CD4-positive, alpha-beta memory T cell (primary cell): ENCODE results near the gene ING1. TPM values are rescaled to one million over a fixed set of nuclear protein-coding genes. Genes with fewer than 3 reads are reported as not detected.
"Not testable (repeated sequence)": the region's sequence is repeated elsewhere in the genome, so short reads cannot be mapped to it uniquely, and the experiment has no call there.

Source experiments
- CTCF ChIA-PET: fragments of 350-600 bp; sonication (Branson Sonifier 250); formaldehyde crosslinking; loops from one replicate; lab custom pipeline; 2021; ENCODE audit warnings: inconsistent platforms; ENCODE audit not compliant: partially characterized antibody; lab: Charles Lee
- POLR2A ChIA-PET: fragments of 350-600 bp; sonication (Branson Sonifier 250); formaldehyde crosslinking; loops from one replicate; lab custom pipeline; 2021; ENCODE audit not compliant: partially characterized antibody; lab: Charles Lee
- DNase-seq, 5 donors: peaks; one replicate each; pipeline versions ENCODE4 v3.0.0 to v3.0.0-alpha.2; 2020 to 2022; ENCODE audit warnings: mixed read lengths in 1 of 5
- H3K27ac ChIP-seq: one replicate; pipeline ENCODE4 v1.7.0; 2013; ENCODE audit warnings: low read depth, low read length
- H3K27me3 ChIP-seq: 2 replicates; pipeline ENCODE4 v1.7.0; 2013; ENCODE audit warnings: mild to moderate bottlenecking, low read length, moderate library complexity; ENCODE audit not compliant: insufficient read depth
- H3K36me3 ChIP-seq: 2 replicates; pipeline ENCODE4 v1.7.0; 2013; ENCODE audit warnings: mild to moderate bottlenecking, low read length, moderate library complexity; ENCODE audit not compliant: insufficient read depth
- H3K4me1 ChIP-seq: 2 replicates; pipeline ENCODE4 v1.7.0; 2013; ENCODE audit warnings: mild to moderate bottlenecking, low read length, moderate library complexity; ENCODE audit not compliant: insufficient read depth
- H3K4me3 ChIP-seq, 2 donors: one replicate each; pipeline ENCODE4 v1.7.0; 2013; ENCODE audit warnings: low read length in 2 of 2, mild to moderate bottlenecking in 1 of 2
- H3K9me3 ChIP-seq, 2 donors: one replicate each; pipeline ENCODE4 v1.7.0; 2013; ENCODE audit warnings: low read length in 2 of 2, control low read depth in 1 of 2; ENCODE audit not compliant: control insufficient read depth in 1 of 2
- H3K27ac Mint-ChIP-seq, 7 donors: one replicate each; pipeline ENCODE4 v1.8.0; 2020 to 2021; ENCODE audit warnings: mixed read lengths in 7 of 7, mild to moderate bottlenecking in 6 of 7, inconsistent platforms in 3 of 7, moderate library complexity in 3 of 7
- H3K27me3 Mint-ChIP-seq, 2 donors: one replicate each; pipeline ENCODE4 v1.8.0; 2020 to 2021; ENCODE audit warnings: mixed read lengths in 2 of 2
- H3K36me3 Mint-ChIP-seq, 2 donors: one replicate each; pipeline ENCODE4 v1.8.0; 2020 to 2021; ENCODE audit warnings: mixed read lengths in 2 of 2, inconsistent platforms in 1 of 2, mild to moderate bottlenecking in 1 of 2
- H3K4me1 Mint-ChIP-seq, 4 donors: one replicate each; pipeline ENCODE4 v1.8.0; 2020 to 2021; ENCODE audit warnings: mixed read lengths in 4 of 4, mild to moderate bottlenecking in 1 of 4
- H3K4me3 Mint-ChIP-seq, 8 donors: one replicate each; pipeline ENCODE4 v1.8.0; 2020 to 2021; ENCODE audit warnings: mixed read lengths in 8 of 8, mild to moderate bottlenecking in 7 of 8, moderate library complexity in 6 of 8, inconsistent platforms in 3 of 8
- H3K9me3 Mint-ChIP-seq, 8 donors: one replicate each; pipeline ENCODE4 v1.8.0; 2020 to 2021; ENCODE audit warnings: mixed read lengths in 8 of 8, mild to moderate bottlenecking in 5 of 8, inconsistent platforms in 3 of 8, moderate library complexity in 1 of 8
- intact Hi-C: fragments of 100-400 bp; cut with micrococcal nuclease; formaldehyde crosslinking; loops from one replicate; pipeline ENCODE4 v1.15.1; 2023
- polyA plus RNA-seq, 2 donors: library from polyadenylated mRNA; unstranded; fragments of 300-500 nt; fragmentation: Illumina TruSeq; gene quantifications; one replicate each; pipeline ENCODE4 v1.2.3, GENCODE V29; 2021
- total RNA-seq, 2 experiments: library from RNA; stranded (reverse); gene quantifications; one replicate each; pipeline ENCODE4 v1.2.3, GENCODE V29; 2021

ING1 gene
- total and polyA plus RNA-seq, 4 experiments from 2014 or later, result 9.1 to 29.4 (median 22.1) TPM

GRCh38 chr13:110700641-110701040 lies 12.9 kb upstream of the ING1 start:
- Histone ChIP-seq H3K4me1 (peaks cover 32% of the 10 kb centered on the region), H3K4me3 (no peak overlapping the region), H3K36me3 (peaks cover 35% of the 10 kb centered on the region), H3K27me3 (no peaks in the 10 kb centered on the region), H3K9me3 (no peaks in the 10 kb centered on the region), H3K27ac (no peak overlapping the region)
- peak overlapping the region in 1 of 7 donors; percentile 21 for H3K27ac Mint-ChIP-seq
- no peaks in the 10 kb centered on the region for H3K27me3 Mint-ChIP-seq
- ChIA-PET POLR2A (interaction anchor here (1.0 kb wide), 1 partner anchor 13 kb away, joined by 3 read pairs; the partner anchor contains the start of gene ING1), CTCF (no interaction called here)
- intact Hi-C loops, result no loop called here
- DNase-seq, result no peak
- no peak overlapping the region for H3K4me3 Mint-ChIP-seq
- peaks cover 33 to 63% (median 45%) of the 10 kb centered on the region in 4 donors for H3K4me1 Mint-ChIP-seq
- H3K36me3 Mint-ChIP-seq, result peaks cover 29 to 62% of the 10 kb centered on the region in 2 donors
- H3K9me3 Mint-ChIP-seq, result no peaks in the 10 kb centered on the region

DNA sequence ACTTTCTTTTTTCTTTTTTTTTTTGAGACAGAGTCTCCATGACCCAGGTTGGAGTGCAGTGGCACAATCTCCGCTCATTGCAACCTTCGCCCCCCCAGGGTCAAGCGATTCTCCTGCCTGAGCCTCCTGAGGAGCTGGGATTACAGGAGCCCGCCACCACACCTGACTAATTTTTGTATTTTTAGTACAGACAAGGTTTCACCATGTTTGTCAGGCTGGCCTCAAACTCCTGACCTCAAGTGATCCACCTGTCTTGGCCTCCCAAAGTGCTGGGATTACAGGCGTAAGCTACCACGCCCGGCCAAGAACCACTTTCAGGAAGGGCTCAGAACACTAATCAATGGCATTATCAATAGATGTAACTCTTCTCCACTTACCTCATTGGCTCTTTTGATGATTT lies 12.4 kb upstream of the ING1 start:
- Mint-ChIP-seq H3K4me1 (peaks cover 33 to 63% (median 45%) of the 10 kb centered on the region in 4 donors), H3K36me3 (peaks cover 29 to 60% of the 10 kb centered on the region in 2 donors), H3K27ac (peak overlapping the region in 1 of 7 donors; percentile 81)
- POLR2A ChIA-PET, result interaction anchor here (1.0 kb wide), 1 partner anchor 13 kb away, joined by 3 read pairs; the partner anchor contains the start of gene ING1
- H3K27me3 ChIP-seq, intact Hi-C loops, CTCF ChIA-PET, H3K4me3 ChIP-seq, H3K27ac ChIP-seq, H3K9me3 ChIP-seq, H3K27me3 Mint-ChIP-seq, H3K9me3 Mint-ChIP-seq, DNase-seq, H3K4me3 Mint-ChIP-seq: not testable (repeated sequence)
- peaks cover 32% of the 10 kb centered on the region for H3K4me1 ChIP-seq
- H3K36me3 ChIP-seq, result peaks cover 35% of the 10 kb centered on the region

GRCh38 chr13:110702089-110702488 lies 11.4 kb upstream of the ING1 start:
- H3K9me3 ChIP-seq, result no peaks in the 10 kb centered on the region
- DNase-seq, result no peak
- ChIA-PET CTCF (interaction anchor here (1.0 kb wide), 1 partner anchor 19 kb away, joined by 3 read pairs; no protein-coding TSS in a partner anchor), POLR2A (interaction anchor here (1.1 to 5.0 kb wide), 2 partner anchors 10 to 13 kb away, joined by 4 to 68 read pairs; partner anchors contain the start of gene ING1)
- intact Hi-C loops, result no loop called here
- no peaks in the 10 kb centered on the region for H3K27me3 ChIP-seq
- H3K4me3 ChIP-seq, result no peak overlapping the region
- no peak overlapping the region for H3K27ac ChIP-seq
- Mint-ChIP-seq H3K4me3 (no peak overlapping the region), H3K4me1 (peaks cover 36 to 63% (median 48%) of the 10 kb centered on the region in 4 donors), H3K27me3 (no peaks in the 10 kb centered on the region), H3K27ac (peak overlapping the region in 3 of 7 donors; percentile 7 to 83 (median 42)), H3K36me3 (peaks cover 29 to 50% of the 10 kb centered on the region in 2 donors), H3K9me3 (no peaks in the 10 kb centered on the region)
- H3K36me3 ChIP-seq, result peaks cover 35% of the 10 kb centered on the region
- peaks cover 40% of the 10 kb centered on the region for H3K4me1 ChIP-seq

- no peaks in the 10 kb centered on the region for H3K27me3 ChIP-seq
- H3K36me3 ChIP-seq, result peaks cover 35% of the 10 kb centered on the region
- peak overlapping the region in 2 of 8 donors; percentile 42 to 47 for H3K4me3 Mint-ChIP-seq
- CTCF ChIA-PET, result interaction anchor here (0.6 to 1.0 kb wide), 2 partner anchors 10 to 19 kb away, joined by 3 read pairs; no protein-coding TSS in a partner anchor
- H3K27ac ChIP-seq, result no peak overlapping the region
- H3K27me3 Mint-ChIP-seq, result no peaks in the 10 kb centered on the region
- peaks cover 25 to 44% of the 10 kb centered on the region in 2 donors for H3K36me3 Mint-ChIP-seq
- intact Hi-C loops, result no loop called here
- H3K4me3 ChIP-seq, result no peak overlapping the region
- H3K27ac Mint-ChIP-seq, result peak overlapping the region in 3 of 7 donors; percentile 17 to 57 (median 17)
- H3K4me1 Mint-ChIP-seq, result peaks cover 34 to 62% (median 48%) of the 10 kb centered on the region in 4 donors
- POLR2A ChIA-PET, result interaction anchor here (1.1 to 5.0 kb wide), 3 partner anchors 10 to 12 kb away, joined by 4 to 68 read pairs (median 12); partner anchors contain the start of gene ING1
- DNase-seq, result no peak
- no peaks in the 10 kb centered on the region for H3K9me3 ChIP-seq
- H3K4me1 ChIP-seq, result peaks cover 41% of the 10 kb centered on the region
- no peaks in the 10 kb centered on the region for H3K9me3 Mint-ChIP-seq
Measured at GRCh38 chr13:110702591-110703526, 10.6 kb upstream of the ING1 start.

GRCh38 chr13:110705356-110705825 lies 8.1 kb upstream of the ING1 start:
- H3K36me3 Mint-ChIP-seq, result peaks cover 11 to 23% of the 10 kb centered on the region in 2 donors
- H3K27ac Mint-ChIP-seq, result peak overlapping the region; percentile 78 to 96 (median 89)
- no peaks in the 10 kb centered on the region for H3K9me3 ChIP-seq
- no peaks in the 10 kb centered on the region for H3K9me3 Mint-ChIP-seq
- DNase-seq, result no peak
- intact Hi-C loops, result loop anchor here (1.0 kb wide), 1 partner anchor 114 kb away; no protein-coding TSS in a partner anchor
- peaks cover 41% of the 10 kb centered on the region for H3K4me1 ChIP-seq
- peak overlapping the region; percentile 34 to 64 for H3K4me3 ChIP-seq
- CTCF ChIA-PET, result interaction anchor here (0.7 to 1.8 kb wide), 4 partner anchors 10 to 208 kb away, joined by 3 to 7 read pairs (median 5); no protein-coding TSS in a partner anchor
- peak overlapping the region; percentile 74 for H3K27ac ChIP-seq
- POLR2A ChIA-PET, result interaction anchor here (0.7 to 5.0 kb wide), 7 partner anchors 10 to 209 kb away, joined by 3 to 68 read pairs (median 3); partner anchors contain the start of genes ANKRD10, ING1 and RAB20
- H3K27me3 Mint-ChIP-seq, result no peaks in the 10 kb centered on the region
- peak overlapping the region; percentile 91 to 96 (median 94) for H3K4me3 Mint-ChIP-seq
- peaks cover 29 to 49% (median 39%) of the 10 kb centered on the region in 4 donors for H3K4me1 Mint-ChIP-seq
- peaks cover 16% of the 10 kb centered on the region for H3K36me3 ChIP-seq
- H3K27me3 ChIP-seq, result no peaks in the 10 kb centered on the region

GRCh38 chr13:110705826-110706569 lies 7.5 kb upstream of the ING1 start, which contains the start of gene CARS2:
Gene CARS2, minus strand, starts transcription at chr13:110706116. Its CDS starts 23 bp downstream, at chr13:110706093.
- CTCF ChIA-PET, result interaction anchor here (0.7 to 1.8 kb wide), 4 partner anchors 9 to 208 kb away, joined by 3 to 7 read pairs (median 5); no protein-coding TSS in a partner anchor
- peak within 1 kb of the TSS; percentile 83 to 96 (median 93) for H3K27ac Mint-ChIP-seq
- intact Hi-C loops, result loop anchor here (1.0 to 2.0 kb wide), 3 partner anchors 9 to 447 kb away; no protein-coding TSS in a partner anchor
- H3K4me3 Mint-ChIP-seq, result peak within 1 kb of the TSS; percentile 91 to 96 (median 94)
- H3K9me3 Mint-ChIP-seq, result no peaks in the 10 kb centered on the region
- Histone ChIP-seq H3K27me3 (no peaks in the 10 kb centered on the region), H3K36me3 (peaks cover 10% of the 10 kb centered on the region), H3K4me3 (peak within 1 kb of the TSS; percentile 49 to 64), H3K27ac (peak within 1 kb of the TSS; percentile 74), H3K4me1 (peaks cover 41% of the 10 kb centered on the region), H3K9me3 (no peaks in the 10 kb centered on the region)
- POLR2A ChIA-PET, result interaction anchor here (0.6 to 5.0 kb wide), 7 partner anchors 9 to 209 kb away, joined by 3 to 68 read pairs (median 3); partner anchors contain the start of genes ANKRD10, ING1 and RAB20
- peaks cover 27 to 49% (median 40%) of the 10 kb centered on the region in 4 donors for H3K4me1 Mint-ChIP-seq
- H3K27me3 Mint-ChIP-seq, result no peaks in the 10 kb centered on the region
- H3K36me3 Mint-ChIP-seq, result peaks cover 8 to 19% of the 10 kb centered on the region in 2 donors
- DNase-seq, result peak; percentile 85 to 93 (median 86)
